NCI-H2107 treated with DMSO at 0.1 percent for 48 hours (cell line): ENCODE results near the gene PLA1A.
A peak's percentile ranks its signal among the peaks of the same experiment; 100 is the strongest.
"Not testable (repeated sequence)": the region's sequence is repeated elsewhere in the genome, so short reads cannot be mapped to it uniquely, and the experiment has no call there.

ENCODE experiments used
- DNase-seq: peaks from one replicate; lab custom pipeline; 2025; ENCODE audit not compliant: unreplicated experiment; lab: John Stamatoyannopoulos, UW

The PLA1A gene

GRCh38 chr3:119662604-119663373, 65.1 kb downstream of the PLA1A start:
- DNase-seq, result no peak

GRCh38 chr3:119663885-119664284, 66.2 kb downstream of the PLA1A start:
- no peak for DNase-seq

- no peak for DNase-seq
These were observed 66.7 kb downstream of the PLA1A start for GRCh38 chr3:119664370-119664769.

- no peak for DNase-seq
These were observed 67.2 kb downstream of the PLA1A start for GRCh38 chr3:119664850-119665379.

GRCh38 chr3:119665954-119666559, 68.4 kb downstream of the PLA1A start:
- DNase-seq, result no peak

GRCh38 chr3:119669906-119670570, 72.4 kb downstream of the PLA1A start:
- no peak for DNase-seq

- no peak for DNase-seq
These were observed 75.1 kb downstream of the PLA1A start for GRCh38 chr3:119672776-119673175.

- DNase-seq, result no peak
These were observed 76.2 kb downstream of the PLA1A start for GRCh38 chr3:119673875-119674274.

- DNase-seq, result no peak
These were observed 77.6 kb downstream of the PLA1A start for GRCh38 chr3:119675188-119675874.

- DNase-seq, result no peak
These were observed 78.3 kb downstream of the PLA1A start for GRCh38 chr3:119676020-119676419.

GRCh38 chr3:119676771-119677640, 79.3 kb downstream of the PLA1A start, which contains the start of gene COX17:
Gene COX17 (minus strand): TSS chr3:119677406. CDS start chr3:119677310, 96 bp downstream.
- peak; percentile 99 for DNase-seq

GRCh38 chr3:119677641-119677934, 79.9 kb downstream of the PLA1A start:
- no peak for DNase-seq

GRCh38 chr3:119678209-119678608, 80.5 kb downstream of the PLA1A start:
- DNase-seq, result not testable (repeated sequence)
